Hematopoietic multipotent progenitor cell (in vitro differentiated cells): ENCODE results near the gene APOL1. TPM values are rescaled to one million over a fixed set of nuclear protein-coding genes. Genes with fewer than 3 reads are reported as not detected.
"Not testable (repeated sequence)": the region's sequence is repeated elsewhere in the genome, so short reads cannot be mapped to it uniquely, and the experiment has no call there.

ENCODE experiments used
- DNase-seq, 3 donors: peaks; one replicate each; pipeline ENCODE4 v3.0.0-alpha.2; 2011 to 2015; ENCODE audit warnings: low read depth in 2 of 3, low spot score in 2 of 3
- total RNA-seq: library from RNA; depleted of rRNA; stranded (reverse); fragments of >200 nt; gene quantifications from one replicate; pipeline ENCODE4 v1.2.3, GENCODE V29; 2012

The APOL1 gene
- total RNA-seq: 15.6 TPM

GRCh38 chr22:36252754-36253522 lies at the start of gene APOL1:
TSS of gene APOL1 (plus strand) at chr22:36253133. CDS start at chr22:36254956, 1,823 bp downstream.
- peak in 2 of 3 donors; percentile 58 to 79 for DNase-seq

- DNase-seq: not testable (repeated sequence)
These were observed 49.5 kb upstream of the APOL1 start for GRCh38 chr22:36203441-36203840.

GRCh38 chr22:36204001-36204631 lies 48.8 kb upstream of the APOL1 start:
- no peak for DNase-seq

GRCh38 chr22:36204632-36205015 lies 48.3 kb upstream of the APOL1 start:
- DNase-seq: no peak

- DNase-seq: not testable (repeated sequence)
These were observed 47.4 kb upstream of the APOL1 start for GRCh38 chr22:36205573-36205972.

- no peak for DNase-seq
These were observed 46.7 kb upstream of the APOL1 start for GRCh38 chr22:36206255-36206654.

- DNase-seq: no peak
These were observed 44.7 kb upstream of the APOL1 start for GRCh38 chr22:36208162-36208765.

- no peak for DNase-seq
These were observed 44.0 kb upstream of the APOL1 start for GRCh38 chr22:36208914-36209313.

GRCh38 chr22:36209488-36209908 lies 43.4 kb upstream of the APOL1 start:
- DNase-seq: not testable (repeated sequence)

GRCh38 chr22:36210224-36210623 lies 42.7 kb upstream of the APOL1 start:
- DNase-seq: no peak

GRCh38 chr22:36211237-36211861 lies 41.6 kb upstream of the APOL1 start:
- DNase-seq: peak in 2 of 3 donors; percentile 54 to 75

- DNase-seq: peak in 1 of 3 donors; percentile 57
These were observed 40.0 kb upstream of the APOL1 start for GRCh38 chr22:36212901-36213300.

GRCh38 chr22:36213586-36213985 lies 39.3 kb upstream of the APOL1 start:
- no peak for DNase-seq

GRCh38 chr22:36215981-36216380 lies 37.0 kb upstream of the APOL1 start:
- DNase-seq: no peak

- DNase-seq: no peak
These were observed 34.2 kb upstream of the APOL1 start for GRCh38 chr22:36218648-36219193.

- no peak for DNase-seq
These were observed 32.4 kb upstream of the APOL1 start for GRCh38 chr22:36220451-36220921.

- peak; percentile 16 to 57 (median 47) for DNase-seq
These were observed 30.9 kb upstream of the APOL1 start for GRCh38 chr22:36221799-36222751.

- no peak for DNase-seq
These were observed 30.0 kb upstream of the APOL1 start for GRCh38 chr22:36222887-36223450.

GRCh38 chr22:36223504-36223903 lies 29.4 kb upstream of the APOL1 start:
- no peak for DNase-seq
